GM21619 (cell line): Measurements from ENCODE around the gene GREM2.

Source experiments
- ATAC-seq: cut with Tn5 transposase; IDR thresholded peaks from one replicate; pipeline ENCODE4 v1.9.1; 2021; ENCODE audit not compliant: unreplicated experiment

GREM2 gene

DNA sequence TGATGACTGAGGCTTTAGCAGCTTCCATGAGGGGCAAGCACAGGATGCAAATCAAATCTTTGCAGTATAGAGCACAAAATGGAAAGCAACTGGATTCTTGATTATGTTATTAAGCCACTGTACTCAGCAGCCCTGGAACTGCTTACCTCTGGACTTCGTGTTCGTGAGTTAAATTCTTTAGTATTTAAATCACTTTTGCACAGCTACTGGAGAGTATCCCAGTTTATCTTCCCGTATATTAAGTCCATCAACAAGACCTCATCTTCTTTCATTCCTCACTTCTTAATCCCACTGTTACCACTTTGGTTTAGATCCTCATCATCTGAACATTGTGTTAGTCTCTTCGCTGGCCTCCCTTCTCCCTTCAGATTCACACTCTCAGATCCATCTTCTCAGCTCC, 108.9 kb downstream of the GREM2 start:
- ATAC-seq: no peak

DNA sequence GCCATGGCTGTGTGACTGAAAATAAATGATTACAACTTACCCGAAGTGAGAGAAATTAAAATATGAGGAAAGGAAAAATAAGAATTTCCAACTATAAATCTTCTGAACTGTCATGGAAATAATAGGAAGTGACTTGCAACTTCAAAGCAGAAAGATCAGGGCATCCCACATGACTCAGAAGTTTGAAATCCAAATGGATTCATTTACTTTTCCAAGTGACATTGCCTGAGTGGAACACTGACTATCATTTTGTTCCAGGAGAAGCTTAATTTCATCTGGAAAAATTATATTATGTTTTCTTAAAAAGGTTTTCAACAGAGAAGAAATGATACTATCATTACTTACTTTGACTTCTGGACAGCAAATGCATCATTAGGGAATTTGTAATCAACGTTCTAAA, 110.8 kb downstream of the GREM2 start:
- ATAC-seq: no peak

DNA sequence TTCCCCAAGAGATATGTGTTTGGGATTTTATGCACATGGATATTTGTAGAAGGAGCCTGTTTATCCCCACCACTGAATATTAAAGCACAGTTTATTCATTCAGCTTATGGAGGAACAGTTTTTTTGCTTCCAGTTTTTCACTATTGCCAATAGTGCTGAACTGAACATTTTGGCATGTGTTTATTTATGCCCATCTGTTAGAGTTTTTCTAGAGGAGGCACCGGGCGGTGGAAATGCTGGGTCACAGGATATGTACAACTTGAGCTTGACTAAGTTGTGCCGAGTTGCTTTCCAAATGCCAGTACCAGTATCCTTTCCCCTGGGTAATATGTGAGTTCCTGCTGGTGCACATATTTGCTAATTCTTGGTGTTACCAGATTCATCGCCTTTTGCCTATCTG, 111.3 kb downstream of the GREM2 start:
- no peak for ATAC-seq

DNA sequence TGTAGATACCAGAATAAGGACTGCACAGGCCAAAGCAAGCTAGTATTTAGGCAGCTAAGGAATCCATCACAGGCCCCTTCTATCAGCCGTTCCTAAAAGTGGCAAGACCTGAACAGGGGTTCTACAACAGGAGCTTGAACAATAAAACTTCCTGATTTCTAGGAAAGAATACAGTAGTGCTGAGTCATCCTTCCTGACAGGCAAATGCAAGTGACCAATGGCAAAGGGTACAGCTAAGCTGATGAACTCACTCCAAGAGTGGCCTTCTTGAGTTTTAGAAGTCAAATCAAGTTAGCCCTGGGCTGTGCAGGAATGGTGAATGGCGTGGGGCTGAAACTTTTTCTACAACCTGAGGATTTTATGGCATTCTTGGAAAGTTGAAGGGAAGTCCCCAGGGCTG, 112.9 kb downstream of the GREM2 start:
- no peak for ATAC-seq

DNA sequence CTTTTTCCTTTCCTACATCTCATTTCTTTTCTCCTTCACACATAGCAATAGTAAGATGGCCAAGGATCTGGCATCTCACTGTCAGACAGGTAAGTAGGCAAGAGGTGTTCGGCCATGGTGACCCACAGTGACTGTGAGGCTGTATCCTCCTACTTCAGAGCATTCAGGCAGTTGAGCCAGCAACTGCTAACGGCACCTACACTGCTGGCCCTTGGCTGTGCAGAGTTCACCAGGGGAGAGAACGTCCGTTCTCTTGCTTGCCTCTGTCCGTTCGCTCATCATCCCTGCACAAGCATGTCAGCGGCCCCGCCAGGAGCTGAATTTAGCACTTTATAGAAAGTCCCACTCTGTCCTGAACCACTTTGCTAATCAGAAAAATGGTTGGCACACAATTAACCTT, 113.6 kb downstream of the GREM2 start:
- no peak for ATAC-seq

DNA sequence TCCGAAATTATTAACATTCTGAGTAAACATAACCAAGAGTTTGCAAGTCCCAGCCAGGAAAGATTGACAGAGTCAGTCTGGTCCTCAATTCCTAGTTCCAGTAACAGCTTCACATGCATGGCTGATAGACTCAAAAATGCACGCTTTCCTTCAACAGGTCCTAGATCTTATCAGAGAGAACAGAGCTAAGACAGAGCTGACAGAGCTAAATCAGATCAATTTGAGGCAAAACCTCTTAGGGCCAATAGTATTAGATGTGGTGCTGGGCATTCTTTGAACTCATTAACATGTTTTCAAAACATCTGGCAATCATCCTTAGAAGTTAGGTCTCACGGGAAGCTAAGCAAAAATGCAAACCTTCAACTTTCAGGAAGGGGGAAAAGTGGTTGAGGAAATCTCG, 114.0 kb downstream of the GREM2 start:
- ATAC-seq: no peak

DNA sequence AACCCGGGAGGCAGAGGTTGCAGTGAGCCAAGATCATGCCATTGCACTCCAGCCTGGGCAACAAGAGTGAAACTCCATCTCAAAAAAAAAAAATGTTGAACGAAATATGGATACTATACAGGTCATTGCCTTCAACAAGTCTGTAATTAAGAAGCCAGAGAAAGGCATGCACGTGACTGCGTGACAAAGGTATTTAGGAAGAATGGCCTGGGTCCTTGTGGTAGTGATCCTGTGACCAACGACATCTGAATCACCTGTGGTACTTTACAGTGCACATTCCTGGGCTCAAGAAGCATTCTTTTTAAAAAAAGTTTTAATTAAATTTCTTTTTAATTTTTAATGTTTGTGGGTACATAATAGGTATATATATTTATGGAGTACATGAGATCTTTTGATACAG, 115.0 kb downstream of the GREM2 start:
- ATAC-seq: no peak

DNA sequence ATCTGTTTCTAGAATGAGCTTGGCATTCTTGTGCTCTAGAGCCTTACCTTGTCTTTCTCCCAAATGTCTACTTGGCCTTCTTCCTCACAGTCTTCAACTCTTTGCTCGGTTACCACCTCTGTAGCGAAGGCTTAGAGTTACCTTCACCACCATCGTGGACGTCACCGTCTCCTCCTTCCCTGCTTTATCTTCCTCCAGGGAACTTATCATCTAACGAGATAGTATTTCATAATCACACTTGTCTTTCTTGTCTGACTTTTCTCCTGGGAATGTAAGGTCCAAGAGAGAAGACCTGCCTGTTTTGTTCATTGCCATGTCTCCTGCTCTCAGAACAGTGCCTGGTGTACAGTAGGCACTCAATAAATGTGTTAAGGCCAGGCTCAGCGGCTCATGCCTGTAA, 115.6 kb downstream of the GREM2 start:
- no peak for ATAC-seq

DNA sequence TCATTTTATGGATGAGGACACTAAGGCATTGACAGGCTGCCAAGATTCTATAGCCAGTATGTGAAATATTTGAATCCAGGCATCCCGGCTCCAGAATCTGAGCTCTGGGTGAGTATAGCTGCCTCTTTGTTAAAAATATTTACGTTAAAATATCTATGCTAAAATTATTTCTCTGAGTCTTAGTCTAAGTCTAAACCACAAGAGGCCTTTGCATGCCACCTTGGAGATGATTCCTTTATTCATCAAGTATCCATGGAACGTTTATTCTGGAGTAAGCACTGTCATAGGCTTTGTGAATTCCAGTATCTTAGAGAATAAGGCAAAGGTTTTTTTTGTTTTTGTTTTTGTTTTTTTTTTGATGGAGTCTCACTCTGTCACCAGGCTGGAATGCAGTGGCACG, 116.4 kb downstream of the GREM2 start:
- no peak for ATAC-seq

DNA sequence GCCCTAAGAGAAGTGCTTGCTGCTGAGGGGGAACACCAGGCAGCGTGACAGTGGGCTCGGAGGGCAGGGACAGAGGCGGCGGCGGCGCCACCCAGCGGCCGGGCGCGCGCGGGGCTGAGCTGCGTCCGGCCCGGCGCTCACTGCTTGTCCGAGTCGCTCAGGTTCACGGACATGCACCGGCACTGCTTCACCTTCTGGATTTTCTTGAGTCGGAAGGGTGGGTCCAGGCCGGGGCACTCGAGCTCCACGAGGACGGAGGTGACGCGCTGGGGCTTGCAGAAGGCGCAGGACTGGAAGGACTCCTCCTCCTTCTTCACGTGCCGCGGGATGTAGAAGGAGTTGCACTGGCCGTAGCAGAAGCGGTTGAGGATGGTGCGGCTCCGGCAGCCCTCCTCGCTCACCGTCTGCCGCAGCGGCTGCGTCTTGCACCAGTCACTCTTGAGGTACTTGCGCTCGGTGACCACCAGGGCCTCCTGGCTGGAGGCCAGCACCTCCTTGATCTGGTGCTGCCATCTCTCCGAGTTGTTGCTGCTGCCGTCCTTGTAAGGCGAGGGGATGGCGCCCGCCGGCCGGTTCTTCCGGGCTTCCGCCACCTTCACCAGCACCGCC, 119.0 kb downstream of the GREM2 start:
- ATAC-seq: no peak

DNA sequence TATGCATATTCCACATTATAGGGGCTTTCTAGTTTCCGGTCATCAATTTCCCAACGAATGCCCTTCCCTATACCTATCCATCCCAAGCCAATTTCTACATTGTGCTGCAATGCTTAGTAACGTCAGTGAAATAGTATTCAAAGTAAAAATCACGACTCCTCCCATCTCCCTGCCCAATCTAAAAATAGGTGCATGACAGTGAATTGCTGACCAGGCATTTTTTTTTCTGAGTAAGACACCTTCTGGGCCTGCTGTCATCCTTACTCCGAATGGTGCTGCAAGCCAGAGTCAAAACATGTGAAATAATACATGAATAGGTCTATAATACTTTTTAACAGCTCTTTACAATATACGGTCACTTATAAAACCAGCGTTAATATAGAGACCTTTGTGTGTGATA, 120.2 kb downstream of the GREM2 start:
- ATAC-seq: no peak

DNA sequence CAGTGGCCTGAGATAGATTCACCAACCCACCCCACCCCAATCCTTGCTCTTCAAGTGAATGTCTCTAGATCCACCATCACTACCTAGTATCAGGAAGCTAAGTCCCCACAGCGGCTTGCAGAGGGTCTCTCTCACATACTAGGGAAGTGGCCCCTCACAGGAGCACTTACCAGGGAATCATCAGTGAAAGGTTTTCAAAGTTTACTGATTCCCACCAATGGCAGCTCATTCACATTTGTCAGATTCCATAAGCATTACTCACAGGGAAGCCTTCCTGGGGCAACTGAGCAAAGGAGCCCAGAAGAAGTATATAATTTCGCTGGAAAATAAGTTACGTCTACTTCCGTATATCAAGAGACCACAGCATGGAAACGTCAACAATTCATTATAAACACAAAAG, 120.8 kb downstream of the GREM2 start:
- ATAC-seq: no peak

DNA sequence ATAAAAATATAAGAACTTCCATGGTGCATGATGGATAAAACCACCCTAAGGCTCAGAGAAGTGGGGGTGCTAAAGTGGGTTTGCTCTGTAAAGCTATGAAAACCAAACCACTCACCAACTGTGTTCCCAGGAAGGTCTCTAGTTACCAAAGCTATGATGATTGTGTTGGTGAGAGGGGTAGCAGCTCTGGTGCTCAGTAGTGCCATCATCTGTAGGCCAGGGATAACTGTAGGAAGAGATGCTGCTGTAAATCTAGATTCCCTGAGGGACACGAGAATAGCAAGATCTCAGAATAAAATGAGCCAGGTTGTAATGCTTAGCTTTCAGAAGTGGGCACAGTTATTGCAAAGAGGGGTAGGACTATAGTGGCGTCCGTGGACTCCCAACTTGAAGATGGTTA, 124.5 kb downstream of the GREM2 start:
- ATAC-seq: no peak

DNA sequence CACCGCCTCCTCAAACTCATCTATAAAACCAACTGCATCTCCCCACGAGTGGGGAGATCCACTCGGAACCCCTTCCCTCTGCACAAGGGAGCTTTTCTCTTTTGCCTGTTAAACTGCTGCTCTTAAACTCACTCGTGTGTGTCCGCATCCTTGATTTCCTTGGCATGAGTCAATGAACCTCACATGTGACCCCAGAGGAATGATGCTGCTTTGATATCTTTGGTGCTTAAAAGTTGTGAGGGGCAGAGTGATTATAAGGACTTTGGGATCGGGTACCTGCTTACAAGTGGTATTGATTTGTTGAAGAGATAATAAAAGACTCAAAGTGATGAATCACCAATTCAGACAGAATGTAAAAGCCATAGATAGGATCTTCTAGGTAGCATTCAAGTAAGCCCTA, 125.3 kb downstream of the GREM2 start:
- ATAC-seq: no peak

DNA sequence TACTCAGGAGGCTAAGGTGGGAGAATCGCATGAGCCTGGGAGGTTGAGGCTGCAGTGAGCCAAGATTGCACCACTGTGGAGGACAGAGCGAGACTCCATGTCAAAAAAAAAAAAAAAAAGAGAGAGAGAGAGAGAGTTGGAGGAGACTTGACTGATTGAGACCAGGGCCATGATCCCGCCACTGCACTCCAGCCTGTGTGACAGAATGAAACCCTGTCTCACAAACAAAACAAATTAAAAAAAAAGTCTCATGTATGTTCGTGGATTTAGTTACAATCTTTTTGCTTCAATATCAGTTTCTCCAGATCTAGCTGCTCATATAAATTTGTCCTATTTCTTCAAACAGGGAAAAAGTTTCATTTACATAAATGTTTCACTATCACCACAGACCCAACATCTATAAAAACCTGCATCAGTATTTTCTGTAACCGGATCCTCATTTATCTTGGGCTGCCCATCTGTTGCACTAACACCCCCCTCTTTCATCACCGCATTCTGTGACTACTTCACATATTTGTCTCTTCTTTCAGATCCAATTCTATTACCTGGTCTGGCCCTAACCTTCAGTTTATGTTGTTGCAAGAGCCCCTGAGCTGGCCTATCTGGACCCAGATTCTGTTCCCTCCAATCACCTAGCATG, 127.0 kb downstream of the GREM2 start:
- ATAC-seq: no peak

DNA sequence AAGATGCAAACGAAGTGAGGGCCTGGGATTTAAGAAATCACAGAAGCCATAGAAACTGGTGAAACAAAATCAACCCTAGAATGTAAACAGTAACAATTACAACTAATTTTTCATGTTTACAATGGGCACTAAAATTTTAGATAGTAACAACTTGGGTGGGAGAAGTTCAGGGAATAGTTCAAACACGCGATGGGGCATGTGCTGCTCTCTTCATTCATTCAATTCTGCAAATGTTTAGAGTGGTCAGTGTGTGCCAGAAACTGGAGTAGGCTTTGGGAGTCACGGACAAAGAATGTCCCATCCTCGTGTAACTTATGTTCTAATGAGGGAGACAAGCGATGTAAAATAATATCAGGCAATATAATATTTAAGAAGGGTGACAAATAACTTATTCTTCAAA, 133.4 kb downstream of the GREM2 start:
- ATAC-seq: no peak

DNA sequence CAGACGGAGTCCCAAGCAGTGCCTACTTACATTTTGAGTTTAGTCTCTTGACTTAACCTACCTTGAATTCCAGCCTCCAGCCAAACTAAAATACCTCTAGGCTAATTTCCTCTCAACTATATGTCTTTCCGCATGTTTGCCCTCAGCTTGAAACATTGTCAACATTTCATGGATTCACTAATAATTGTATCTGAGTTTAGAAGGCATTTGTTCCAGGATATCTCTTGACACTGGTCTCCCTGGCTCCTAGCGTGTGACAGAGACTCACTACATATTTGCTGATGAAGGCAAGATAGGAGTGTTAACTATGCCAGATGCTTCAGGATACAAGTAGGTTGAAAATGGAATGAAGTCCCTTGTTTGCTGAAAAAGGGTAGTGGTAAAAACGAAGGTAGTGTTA, 136.1 kb downstream of the GREM2 start:
- no peak for ATAC-seq

DNA sequence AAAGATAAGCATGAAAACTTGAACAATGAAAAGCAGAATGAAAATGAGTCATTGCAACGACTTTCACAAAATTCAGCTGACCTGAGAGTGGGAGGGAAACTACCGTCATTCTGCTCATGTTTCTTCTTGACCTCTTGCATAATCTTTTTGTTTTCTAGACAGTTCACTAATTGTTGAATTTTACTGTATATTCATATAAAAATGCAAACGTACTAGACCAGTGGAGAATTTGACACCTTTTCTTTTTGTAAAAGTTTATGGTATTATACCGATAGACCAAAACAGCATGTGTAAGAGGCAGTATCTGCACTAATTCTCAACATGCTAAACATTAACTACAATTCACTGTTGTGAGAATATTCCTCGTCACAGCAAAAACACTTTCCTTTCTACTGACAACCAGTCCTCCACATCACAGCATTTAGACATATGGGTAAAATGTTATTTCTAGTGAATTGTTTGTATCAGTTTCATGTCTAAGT, 137.8 kb downstream of the GREM2 start:
- peak; percentile 55 for ATAC-seq

DNA sequence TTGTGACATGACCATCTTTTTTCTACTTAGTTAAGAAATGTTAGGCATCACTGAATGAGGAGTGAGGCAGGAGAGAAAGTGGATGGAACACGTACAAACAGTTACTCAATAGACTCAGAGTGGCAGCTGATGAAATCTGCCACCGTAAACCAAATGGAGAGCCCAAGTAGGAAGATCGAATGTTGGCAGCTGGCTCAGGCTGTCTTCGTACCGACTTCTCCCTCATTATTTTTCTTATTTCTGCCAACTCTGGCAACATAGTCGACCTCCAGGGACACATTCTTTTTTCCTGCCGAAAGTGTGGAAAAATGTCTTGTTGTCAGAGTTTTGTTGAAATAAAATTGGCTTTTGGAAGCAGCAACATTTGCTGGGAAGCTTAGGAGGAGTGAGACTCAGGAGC, 143.3 kb downstream of the GREM2 start:
- no peak for ATAC-seq

DNA sequence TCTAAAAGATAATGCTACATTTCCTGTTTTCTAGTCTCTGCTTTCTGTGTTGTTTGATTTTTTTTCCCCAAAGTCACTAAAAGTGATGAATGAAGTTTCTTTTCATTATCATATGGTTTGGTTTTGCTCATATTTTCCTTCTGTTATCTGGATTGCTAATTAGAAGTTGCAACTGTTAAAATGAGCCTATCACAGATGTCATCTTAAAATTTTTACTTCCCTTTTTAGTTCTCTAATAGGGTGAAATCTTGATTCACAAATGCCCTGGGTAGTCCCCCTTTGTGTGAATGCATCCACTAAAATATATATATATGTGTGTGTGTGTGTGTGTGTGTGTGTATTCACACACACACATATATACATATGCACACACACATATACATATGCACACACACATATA, 144.1 kb downstream of the GREM2 start:
- ATAC-seq: no peak

DNA sequence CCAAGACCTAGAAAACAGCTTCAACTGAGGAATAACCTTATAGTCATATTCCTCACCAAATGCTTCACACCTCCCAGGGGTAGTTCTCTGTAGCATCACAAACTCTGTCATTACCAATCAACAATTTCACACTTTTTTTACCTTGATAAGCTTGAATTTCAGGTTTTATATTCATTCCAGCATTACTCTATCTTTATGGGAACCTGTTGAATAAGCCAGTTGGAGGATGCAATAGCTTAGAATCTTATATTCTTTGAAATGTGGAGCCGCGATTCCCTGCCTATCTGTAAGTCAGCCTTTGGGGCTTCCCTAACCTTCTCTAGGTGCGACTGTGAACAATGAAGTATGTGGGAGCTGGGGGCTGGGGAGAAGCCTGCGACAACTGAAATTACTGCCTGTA, 145.4 kb downstream of the GREM2 start:
- no peak for ATAC-seq

DNA sequence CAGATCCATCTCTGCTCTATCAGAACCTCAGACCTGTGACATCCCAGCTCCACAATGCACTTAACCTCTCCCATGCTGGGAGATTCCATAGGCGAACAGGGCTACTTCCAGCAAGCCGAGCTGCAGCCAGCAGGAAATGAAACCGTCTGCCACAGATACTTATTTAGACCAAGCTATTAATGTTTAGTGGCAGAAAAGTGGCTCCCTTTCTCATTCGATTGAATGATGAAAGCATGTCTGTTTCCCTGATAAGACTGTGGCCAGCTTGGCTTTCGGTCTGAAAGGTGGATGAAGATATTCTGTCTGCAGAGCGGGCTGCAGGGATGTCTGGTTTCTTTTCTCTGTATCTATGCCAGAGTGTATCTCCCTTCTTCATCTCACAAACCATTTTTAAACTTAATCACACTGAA, 146.4 kb downstream of the GREM2 start:
- no peak for ATAC-seq

DNA sequence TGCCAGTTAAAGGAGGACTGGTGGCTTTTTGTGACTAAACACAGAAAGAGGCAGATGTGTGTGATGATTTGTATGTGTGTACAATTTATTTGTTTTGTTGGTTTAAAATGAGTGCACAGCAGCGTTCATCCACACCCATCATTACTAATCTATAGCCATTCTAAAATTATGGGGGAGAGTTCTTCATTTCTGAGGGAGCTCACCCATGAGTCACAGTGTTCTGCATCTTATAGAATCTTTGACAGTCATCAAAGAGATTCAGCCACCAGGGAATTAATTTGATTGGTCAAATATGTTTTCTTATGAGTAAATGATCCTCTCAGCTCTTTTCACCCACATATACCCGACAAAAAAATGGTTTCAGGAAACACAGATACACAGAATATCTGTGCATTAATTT, 147.9 kb downstream of the GREM2 start:
- no peak for ATAC-seq
